ENCODE measurements around the gene CHSY1.

CHSY1 gene

GRCh38 chr15:101244036-101244781, 7.6 kb downstream of the CHSY1 start:
- TF ChIP-seq TAF1 (IDR thresholded peaks at IDR 0.05; ENCODE audit: borderline replicate concordance, insufficient read depth, low read length), result no peak
- TF ChIP-seq REST (IDR thresholded peaks at IDR 0.05; ENCODE audit: insufficient read depth in 1 of 2, low read depth in 2 of 2, low read length in 2 of 2), result no peak
- TF ChIP-seq POLR2AphosphoS5 (IDR thresholded peaks at IDR 0.05; ENCODE audit: low read depth, low read length), result no peak
- TF ChIP-seq FOXP2 (optimal IDR thresholded peaks at IDR 0.05; ENCODE audit: borderline replicate concordance, extremely low read depth, extremely low read length, insufficient read depth), result no peak
- no peak for TF ChIP-seq SIN3A (IDR thresholded peaks at IDR 0.05; ENCODE audit: borderline replicate concordance, insufficient read depth, low read length)

DNA sequence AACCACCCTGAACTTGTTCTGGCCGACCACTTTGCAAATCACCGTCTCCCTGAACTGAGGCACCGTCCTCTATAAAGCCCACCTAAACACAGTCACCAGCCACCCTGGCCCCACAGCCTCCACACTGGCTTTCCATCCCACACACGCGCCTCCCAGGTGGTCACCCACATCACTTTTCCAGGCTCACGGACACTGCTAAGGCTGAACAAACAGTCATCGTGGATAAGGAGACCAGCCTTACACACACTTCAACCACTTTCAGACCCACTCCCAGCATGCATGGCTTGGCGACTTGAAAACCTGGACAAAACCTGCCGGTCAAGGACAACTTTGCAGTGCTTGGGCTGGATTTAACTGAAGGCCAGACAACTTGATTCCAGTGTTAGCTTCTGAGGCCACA, 8.4 kb downstream of the CHSY1 start:
- no peak for TF ChIP-seq REST (IDR thresholded peaks at IDR 0.05; ENCODE audit: insufficient read depth in 1 of 2, low read depth in 2 of 2, low read length in 2 of 2)
- no peak for TF ChIP-seq POLR2AphosphoS5 (IDR thresholded peaks at IDR 0.05; ENCODE audit: low read depth, low read length)
- TF ChIP-seq TAF1 (IDR thresholded peaks at IDR 0.05; ENCODE audit: borderline replicate concordance, insufficient read depth, low read length), result no peak
- TF ChIP-seq SIN3A (IDR thresholded peaks at IDR 0.05; ENCODE audit: borderline replicate concordance, insufficient read depth, low read length), result no peak
- no peak for TF ChIP-seq FOXP2 (optimal IDR thresholded peaks at IDR 0.05; ENCODE audit: borderline replicate concordance, extremely low read depth, extremely low read length, insufficient read depth)

DNA sequence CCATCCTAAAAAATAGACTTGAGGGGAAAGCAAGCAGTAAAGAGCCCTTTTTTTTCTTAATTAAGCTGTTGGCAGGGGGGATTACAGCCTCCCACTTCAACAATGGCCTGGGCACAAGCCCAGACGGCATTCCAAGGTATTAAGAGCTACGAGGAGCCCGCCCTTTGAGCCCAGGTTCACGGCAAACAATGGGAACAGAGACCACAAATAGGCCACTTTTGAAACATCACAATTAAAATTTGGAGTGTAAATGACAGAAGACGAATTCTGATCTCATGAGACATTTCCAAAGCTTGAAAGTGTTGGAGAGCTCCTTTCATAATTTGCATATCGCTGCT, 8.9 kb downstream of the CHSY1 start:
- TF ChIP-seq SIN3A (IDR thresholded peaks at IDR 0.05; ENCODE audit: borderline replicate concordance, insufficient read depth, low read length), result no peak

- TF ChIP-seq TAF1 (IDR thresholded peaks at IDR 0.05; ENCODE audit: borderline replicate concordance, insufficient read depth, low read length), result no peak
- TF ChIP-seq POLR2AphosphoS5 (IDR thresholded peaks at IDR 0.05; ENCODE audit: low read depth, low read length), result no peak
- TF ChIP-seq REST (IDR thresholded peaks at IDR 0.05; ENCODE audit: insufficient read depth in 1 of 2, low read depth in 2 of 2, low read length in 2 of 2), result no peak; a peak in 1 of 4 replicates
- TF ChIP-seq SIN3A (IDR thresholded peaks at IDR 0.05; ENCODE audit: borderline replicate concordance, insufficient read depth, low read length), result no peak
Observed at GRCh38 chr15:101242160-101242998, 9.5 kb downstream of the CHSY1 start.

- TF ChIP-seq SIN3A (IDR thresholded peaks at IDR 0.05; ENCODE audit: borderline replicate concordance, insufficient read depth, low read length) (no peak), POLR2AphosphoS5 (IDR thresholded peaks at IDR 0.05; ENCODE audit: low read depth, low read length) (no peak), FOXP2 (optimal IDR thresholded peaks at IDR 0.05; ENCODE audit: borderline replicate concordance, extremely low read depth, extremely low read length, insufficient read depth) (no peak), REST (IDR thresholded peaks at IDR 0.05; ENCODE audit: insufficient read depth in 1 of 2, low read depth in 2 of 2, low read length in 2 of 2) (no peak), TAF1 (IDR thresholded peaks at IDR 0.05; ENCODE audit: borderline replicate concordance, insufficient read depth, low read length) (no peak)
Observed at GRCh38 chr15:101240358-101240757, 11.5 kb downstream of the CHSY1 start.

Data from PFSK-1 (cell line).